NCI-H2227 treated with DMSO at 0.1 percent for 48 hours (cell line): Measurements from ENCODE around the gene KRTAP5-7.
"Not testable (repeated sequence)": the region's sequence is repeated elsewhere in the genome, so short reads cannot be mapped to it uniquely, and the experiment has no call there.

Source experiments
- DNase-seq: peaks from one replicate; lab custom pipeline; 2025; lab: John Stamatoyannopoulos, UW

Gene KRTAP5-7

GRCh38 chr11:71557257-71557656, 30.2 kb downstream of the KRTAP5-7 start:
- DNase-seq: no peak

GRCh38 chr11:71558996-71559395, 31.9 kb downstream of the KRTAP5-7 start:
- no peak for DNase-seq

GRCh38 chr11:71562120-71562519, 35.1 kb downstream of the KRTAP5-7 start:
- DNase-seq: no peak

- DNase-seq: no peak
These were observed 36.3 kb downstream of the KRTAP5-7 start for GRCh38 chr11:71563406-71563805.

- no peak for DNase-seq
These were observed 37.4 kb downstream of the KRTAP5-7 start for GRCh38 chr11:71564430-71564829.

- DNase-seq: no peak
These were observed 38.2 kb downstream of the KRTAP5-7 start, which contains the start of gene KRTAP5-10 for GRCh38 chr11:71565263-71565662. Gene KRTAP5-10, plus strand, starts transcription at chr11:71565563. Its CDS starts 25 bp downstream, at chr11:71565588.

GRCh38 chr11:71566081-71566620, 39.1 kb downstream of the KRTAP5-7 start:
- no peak for DNase-seq

GRCh38 chr11:71566626-71567599, 39.8 kb downstream of the KRTAP5-7 start:
- not testable (repeated sequence) for DNase-seq

GRCh38 chr11:71567633-71568032, 40.6 kb downstream of the KRTAP5-7 start:
- DNase-seq: not testable (repeated sequence)

- no peak for DNase-seq
These were observed 41.8 kb downstream of the KRTAP5-7 start for GRCh38 chr11:71568704-71569349.

- DNase-seq: not testable (repeated sequence)
These were observed 44.2 kb downstream of the KRTAP5-7 start for GRCh38 chr11:71571101-71571850.

- DNase-seq: no peak
These were observed 45.7 kb downstream of the KRTAP5-7 start for GRCh38 chr11:71572811-71573210.

- DNase-seq: no peak
These were observed 47.4 kb downstream of the KRTAP5-7 start for GRCh38 chr11:71574418-71574817.

- no peak for DNase-seq
These were observed 48.8 kb downstream of the KRTAP5-7 start for GRCh38 chr11:71575723-71576424.

- not testable (repeated sequence) for DNase-seq
These were observed 49.8 kb downstream of the KRTAP5-7 start for GRCh38 chr11:71576688-71577465.

GRCh38 chr11:71577469-71578004, 50.5 kb downstream of the KRTAP5-7 start:
- no peak for DNase-seq
